Measurements from ENCODE around the gene SPATA1. TPM values are rescaled to one million over a fixed set of nuclear protein-coding genes. Genes with fewer than 3 reads are reported as not detected.
"Not testable (repeated sequence)": the region's sequence is repeated elsewhere in the genome, so short reads cannot be mapped to it uniquely, and the experiment has no call there.

The SPATA1 gene
- total and polyA plus RNA-seq, 2 donors from 2014 or later = 0.62 to 2.5 TPM

DNA sequence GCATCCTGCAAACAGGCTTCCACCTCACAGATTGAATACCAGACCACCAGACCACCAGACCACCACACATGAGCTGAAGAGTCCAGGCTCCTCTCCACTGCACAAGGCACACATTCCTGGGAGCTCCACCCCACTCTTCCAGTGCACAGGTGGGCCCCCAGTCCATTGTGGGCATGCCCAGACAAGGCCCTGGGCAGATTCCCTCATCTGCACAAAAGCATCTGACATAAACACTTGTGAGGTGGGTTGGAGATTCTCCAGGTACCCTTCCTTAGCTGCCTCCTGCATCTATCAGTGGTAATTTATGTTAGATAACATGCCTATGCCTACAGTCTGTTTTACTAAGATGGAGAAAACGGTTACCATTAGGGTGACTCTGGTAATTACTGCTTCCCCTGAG lies 79.6 kb downstream of the SPATA1 start:
- no peak overlapping the region for H3K9ac ChIP-seq (ENCODE audit: low read length in 3 of 3)
- no peaks in the 10 kb centered on the region for H3K36me3 ChIP-seq (ENCODE audit: control insufficient read depth in 2 of 3, insufficient read depth in 3 of 3, low read length in 3 of 3)
- no peaks in the 10 kb centered on the region for H3K4me1 ChIP-seq (ENCODE audit: control insufficient read depth in 2 of 3, insufficient read depth in 2 of 3, low read depth in 1 of 3, low read length in 3 of 3)
- no peaks in the 10 kb centered on the region for H3K9me3 ChIP-seq (ENCODE audit: control insufficient read depth in 2 of 3, insufficient read depth in 1 of 3, low read length in 3 of 3)
- FAIRE-seq (no peak), DNase-seq (no peak)
- no peaks in the 10 kb centered on the region for H3K27me3 ChIP-seq (ENCODE audit: control insufficient read depth, insufficient read depth, low read length)
- TF ChIP-seq, protein P1, sequence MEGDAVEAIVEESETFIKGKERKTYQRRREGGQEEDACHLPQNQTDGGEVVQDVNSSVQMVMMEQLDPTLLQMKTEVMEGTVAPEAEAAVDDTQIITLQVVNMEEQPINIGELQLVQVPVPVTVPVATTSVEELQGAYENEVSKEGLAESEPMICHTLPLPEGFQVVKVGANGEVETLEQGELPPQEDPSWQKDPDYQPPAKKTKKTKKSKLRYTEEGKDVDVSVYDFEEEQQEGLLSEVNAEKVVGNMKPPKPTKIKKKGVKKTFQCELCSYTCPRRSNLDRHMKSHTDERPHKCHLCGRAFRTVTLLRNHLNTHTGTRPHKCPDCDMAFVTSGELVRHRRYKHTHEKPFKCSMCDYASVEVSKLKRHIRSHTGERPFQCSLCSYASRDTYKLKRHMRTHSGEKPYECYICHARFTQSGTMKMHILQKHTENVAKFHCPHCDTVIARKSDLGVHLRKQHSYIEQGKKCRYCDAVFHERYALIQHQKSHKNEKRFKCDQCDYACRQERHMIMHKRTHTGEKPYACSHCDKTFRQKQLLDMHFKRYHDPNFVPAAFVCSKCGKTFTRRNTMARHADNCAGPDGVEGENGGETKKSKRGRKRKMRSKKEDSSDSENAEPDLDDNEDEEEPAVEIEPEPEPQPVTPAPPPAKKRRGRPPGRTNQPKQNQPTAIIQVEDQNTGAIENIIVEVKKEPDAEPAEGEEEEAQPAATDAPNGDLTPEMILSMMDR (IDR thresholded peaks at IDR 0.05; ENCODE audit: borderline replicate concordance, extremely low read depth, insufficient read depth) = no peak
- H3K4me3 ChIP-seq (ENCODE audit: low read length in 3 of 3) = no peak overlapping the region
- no peak overlapping the region for H3K27ac ChIP-seq (ENCODE audit: low read depth in 2 of 2, low read length in 2 of 2)
- intact Hi-C loops (cut with DNase I) = no loop called here

DNA sequence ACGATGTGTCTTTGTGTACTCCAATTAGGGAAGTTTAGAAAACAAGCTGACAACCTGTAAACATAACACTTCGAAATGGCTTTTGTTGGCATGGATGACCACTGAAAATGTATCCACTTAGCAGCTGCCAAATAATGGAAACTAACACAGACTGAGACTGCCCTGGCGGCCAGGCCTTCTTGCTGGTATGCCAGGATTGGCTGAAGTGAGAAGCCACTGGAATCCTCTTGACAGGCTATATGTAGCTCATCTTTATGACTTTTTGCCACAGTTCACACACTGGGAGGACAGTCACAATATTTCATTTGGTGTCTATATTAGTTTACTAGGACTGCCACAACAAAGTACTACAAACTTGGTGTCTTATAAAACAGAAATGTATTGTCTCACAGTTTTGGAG lies 80.9 kb downstream of the SPATA1 start:
- H3K4me1 ChIP-seq (ENCODE audit: control insufficient read depth in 2 of 3, insufficient read depth in 2 of 3, low read depth in 1 of 3, low read length in 3 of 3) = no peaks in the 10 kb centered on the region
- no peak overlapping the region for H3K9ac ChIP-seq (ENCODE audit: low read length in 3 of 3)
- no peaks in the 10 kb centered on the region for H3K9me3 ChIP-seq (ENCODE audit: control insufficient read depth in 2 of 3, insufficient read depth in 1 of 3, low read length in 3 of 3)
- H3K36me3 ChIP-seq (ENCODE audit: control insufficient read depth in 2 of 3, insufficient read depth in 3 of 3, low read length in 3 of 3) = no peaks in the 10 kb centered on the region
- intact Hi-C loops (cut with DNase I) = no loop called here
- TF ChIP-seq, protein P1 (IDR thresholded peaks at IDR 0.05; ENCODE audit: borderline replicate concordance, extremely low read depth, insufficient read depth) = no peak
- DNase-seq (no peak), FAIRE-seq (no peak)
- no peak overlapping the region for H3K4me3 ChIP-seq (ENCODE audit: low read length in 3 of 3)
- H3K27me3 ChIP-seq (ENCODE audit: control insufficient read depth, insufficient read depth, low read length) = no peaks in the 10 kb centered on the region
- no peak overlapping the region for H3K27ac ChIP-seq (ENCODE audit: low read depth in 2 of 2, low read length in 2 of 2)

GRCh38 chr1:84594959-84595358 lies 88.8 kb downstream of the SPATA1 start:
- H3K27me3 ChIP-seq (ENCODE audit: control insufficient read depth, insufficient read depth, low read length); H3K9me3 ChIP-seq (ENCODE audit: control insufficient read depth in 2 of 3, insufficient read depth in 1 of 3, low read length in 3 of 3); H3K4me3 ChIP-seq (ENCODE audit: low read length in 3 of 3); H3K36me3 ChIP-seq (ENCODE audit: control insufficient read depth in 2 of 3, insufficient read depth in 3 of 3, low read length in 3 of 3); FAIRE-seq; DNase-seq; H3K27ac ChIP-seq (ENCODE audit: low read depth in 2 of 2, low read length in 2 of 2); H3K9ac ChIP-seq (ENCODE audit: low read length in 3 of 3); intact Hi-C loops (cut with DNase I); H3K4me1 ChIP-seq (ENCODE audit: control insufficient read depth in 2 of 3, insufficient read depth in 2 of 3, low read depth in 1 of 3, low read length in 3 of 3): not testable (repeated sequence)

DNA sequence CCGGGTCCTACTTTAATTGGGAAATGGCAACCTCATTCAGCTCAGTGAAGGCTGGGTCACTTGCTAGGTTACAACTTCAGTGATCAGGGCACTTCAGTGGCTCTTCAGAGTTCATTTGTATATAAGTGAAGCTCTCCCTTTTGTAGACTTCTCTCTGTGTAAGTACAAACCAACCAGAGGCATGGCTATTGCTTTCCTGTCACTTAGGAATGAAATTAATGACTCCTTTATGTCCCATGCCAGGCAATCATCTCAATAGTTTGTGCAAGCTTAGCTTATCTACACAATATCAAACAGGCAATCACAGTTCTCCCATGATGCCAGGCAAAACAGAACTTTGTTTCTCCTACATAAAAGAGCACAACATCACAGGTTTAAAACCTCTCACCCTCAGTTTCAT lies 90.8 kb downstream of the SPATA1 start:
- Histone ChIP-seq H3K36me3 (ENCODE audit: control insufficient read depth in 2 of 3, insufficient read depth in 3 of 3, low read length in 3 of 3) (no peaks in the 10 kb centered on the region), H3K4me1 (ENCODE audit: control insufficient read depth in 2 of 3, insufficient read depth in 2 of 3, low read depth in 1 of 3, low read length in 3 of 3) (no peaks in the 10 kb centered on the region), H3K4me3 (ENCODE audit: low read length in 3 of 3) (no peak overlapping the region), H3K27me3 (ENCODE audit: control insufficient read depth, insufficient read depth, low read length) (no peaks in the 10 kb centered on the region), H3K9me3 (ENCODE audit: control insufficient read depth in 2 of 3, insufficient read depth in 1 of 3, low read length in 3 of 3) (no peaks in the 10 kb centered on the region), H3K9ac (ENCODE audit: low read length in 3 of 3) (no peak overlapping the region), H3K27ac (ENCODE audit: low read depth in 2 of 2, low read length in 2 of 2) (no peak overlapping the region)
- FAIRE-seq (no peak), DNase-seq (no peak)
- TF ChIP-seq, protein P1 (IDR thresholded peaks at IDR 0.05; ENCODE audit: borderline replicate concordance, extremely low read depth, insufficient read depth) = no peak
- intact Hi-C loops (cut with DNase I) = no loop called here

Data from kidney (tissue), 14 donors.